SK-N-SH (cell line): Measurements from ENCODE around the gene ASIC3. TPM values are rescaled to one million over a fixed set of nuclear protein-coding genes. Genes with fewer than 3 reads are reported as not detected.
A peak's percentile ranks its signal among the peaks of the same experiment; 100 is the strongest.

Source experiments
- CHD2 ChIP-seq: fragments of 150-350 bp; IDR thresholded peaks from 2 replicates; pipeline ENCODE4 v1.6.1; 2018; ENCODE audit warnings: low read length; ENCODE audit not compliant: partially characterized antibody
- CTCF ChIP-seq: fragments of 200-600 bp; sonication (generic); IDR thresholded peaks from 2 replicates; pipeline ENCODE4 v1.6.1; 2017; ENCODE audit warnings: antibody characterized with exemption, mild to moderate bottlenecking, moderate library complexity
- ELF1 ChIP-seq: IDR thresholded peaks from 2 replicates; pipeline ENCODE4 v1.4.0; 2012
- EP300 ChIP-seq, 2 experiments: IDR thresholded peaks; 2 replicates each; pipeline versions ENCODE4 v1.4.0 to v1.6.1; 2012; ENCODE audit warnings: borderline replicate concordance in 1 of 2, low read depth in 1 of 2, low read length in 1 of 2
- GABPA ChIP-seq: IDR thresholded peaks from 2 replicates; pipeline ENCODE4 v1.4.0; 2012; ENCODE audit warnings: low read depth, mild to moderate bottlenecking
- GATA2 ChIP-seq: sonication (generic); formaldehyde crosslinking; IDR thresholded peaks from 2 replicates; pipeline ENCODE4 v1.5.0; 2020; ENCODE audit warnings: mild to moderate bottlenecking, missing genetic modification reagents
- JUND ChIP-seq: IDR thresholded peaks from 2 replicates; pipeline ENCODE4 v1.4.0; 2012
- MAX ChIP-seq: IDR thresholded peaks from 2 replicates; pipeline ENCODE4 v1.4.0; 2012; ENCODE audit warnings: low read depth
- MEF2A ChIP-seq: IDR thresholded peaks from 2 replicates; pipeline ENCODE4 v1.4.0; 2012; ENCODE audit warnings: low read depth, borderline replicate concordance
- NFIC ChIP-seq: IDR thresholded peaks from 2 replicates; pipeline ENCODE4 v1.4.0; 2012; ENCODE audit warnings: borderline replicate concordance
- NRF1 ChIP-seq: IDR thresholded peaks from 2 replicates; pipeline ENCODE4 v1.6.1; 2012; ENCODE audit warnings: low read depth, mild to moderate bottlenecking, low read length
- PBX3 ChIP-seq: IDR thresholded peaks from 2 replicates; pipeline ENCODE4; 2012
- RAD21 ChIP-seq: IDR thresholded peaks from 2 replicates; pipeline ENCODE4 v1.6.1; 2012; ENCODE audit warnings: mild to moderate bottlenecking, low read length
- RCOR1 ChIP-seq: fragments of 150-350 bp; IDR thresholded peaks from 2 replicates; pipeline ENCODE4 v1.6.1; 2017; ENCODE audit warnings: antibody characterized with exemption, low read length
- RXRA ChIP-seq: IDR thresholded peaks from 2 replicates; pipeline ENCODE4 v1.4.0; 2012; ENCODE audit warnings: low read depth, mild to moderate bottlenecking, borderline replicate concordance
- SIN3A ChIP-seq: IDR thresholded peaks from 2 replicates; pipeline ENCODE4 v1.6.1; 2012; ENCODE audit warnings: low read depth, mild to moderate bottlenecking, low read length, moderate library complexity, borderline replicate concordance
- TAF1 ChIP-seq: IDR thresholded peaks from 2 replicates; pipeline ENCODE4 v1.6.1; 2012; ENCODE audit warnings: low read depth, mild to moderate bottlenecking, low read length, moderate library complexity, borderline replicate concordance
- TCF12 ChIP-seq: IDR thresholded peaks from 2 replicates; pipeline ENCODE4 v1.4.0; 2012
- TEAD4 ChIP-seq: IDR thresholded peaks from 2 replicates; pipeline ENCODE4 v1.4.0; 2012; ENCODE audit warnings: mild to moderate bottlenecking, borderline replicate concordance; ENCODE audit not compliant: insufficient read depth
- USF2 ChIP-seq: fragments of 150-350 bp; IDR thresholded peaks from 2 replicates; pipeline ENCODE4 v1.6.1; 2017; ENCODE audit warnings: antibody characterized with exemption, low read length, low read depth, borderline replicate concordance
- polyA plus RNA-seq, 3 experiments: library from polyadenylated mRNA; depleted of rRNA; stranded (reverse); fragments of >200 nt; gene quantifications; 2 replicates each; pipeline ENCODE4 v1.2.3, GENCODE V29; 2012

Gene ASIC3
- polyA plus RNA-seq, 1 of the 3 experiments (the other 2 are of a cell fraction), result 4.5 TPM

GRCh38 chr7:151013733-151014497 is 34.4 kb upstream of the ASIC3 start (continued):
- no peak for TF ChIP-seq GATA2 (CRISPR knock-in tag)
- no peak for TF ChIP-seq ELF1
- no peak; the same call in 1 of the 2 replicates for TF ChIP-seq USF2
- TF ChIP-seq CHD2, result peak; percentile 45
- peak; percentile 12; the same call in 1 of the 2 replicates for TF ChIP-seq RAD21
- TF ChIP-seq JUND, result no peak
- no peak for TF ChIP-seq PBX3
- TF ChIP-seq MEF2A, result no peak
- TF ChIP-seq EP300 (IDR thresholded peaks at IDR 0.05; ENCODE audit: borderline replicate concordance in 1 of 2, low read depth in 1 of 2, low read length in 1 of 2), result 0 out of 4 replicates have a peak, but pooled peaks of 1 of the 2 experiments have one; percentile 56
- peak; percentile 96 for TF ChIP-seq MAX
- TF ChIP-seq SIN3A, result no peak
- no peak for TF ChIP-seq GABPA
- TF ChIP-seq TCF12, result no peak
- TF ChIP-seq RXRA, result no peak
- TF ChIP-seq CTCF, result no peak
- no peak for TF ChIP-seq RCOR1
- TF ChIP-seq TEAD4, result no peak
- TF ChIP-seq NFIC, result no peak
- TF ChIP-seq NRF1, result no peak
- no peak for TF ChIP-seq TAF1
